Stimulated activated CD8-positive, alpha-beta memory T cell treated with anti-CD3 and anti-CD28 coated beads, Interleukin-12 subunit alpha, Interleukin-12 subunit beta, amount 100 ng/mL, for 24 hours (primary cell): ENCODE data around the gene ZFR2.

ENCODE experiments used
- DNase-seq: peaks from one replicate; pipeline ENCODE4 v3.0.0-alpha.2; 2020; ENCODE audit errors: extremely low read depth

Gene ZFR2

DNA sequence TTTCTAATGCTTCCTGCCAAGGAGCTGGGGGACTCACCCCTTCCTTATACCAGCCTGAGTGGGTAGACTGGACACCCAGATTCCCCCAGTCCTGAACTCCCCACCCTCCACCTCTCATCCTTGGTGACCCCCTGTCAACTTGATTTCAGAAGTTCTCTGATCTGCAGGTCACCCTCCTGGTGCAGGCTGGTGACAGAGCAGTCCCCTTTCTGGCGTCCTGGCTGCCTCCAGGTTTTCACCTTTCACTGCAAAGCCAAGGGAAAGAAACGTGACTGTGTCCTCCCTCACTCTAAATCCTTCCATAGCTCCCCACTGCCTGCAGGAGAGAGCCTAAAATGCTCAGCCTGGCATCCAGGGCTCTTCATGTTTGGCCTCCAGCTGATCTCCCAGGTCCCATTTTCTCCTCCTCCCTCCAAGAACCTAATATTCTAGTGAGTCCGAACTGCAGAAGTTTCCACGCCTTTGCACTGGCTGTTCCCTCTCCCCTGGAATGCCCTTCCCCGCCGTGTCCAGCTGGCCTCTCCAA, 78.6 kb downstream of the ZFR2 start:
- no peak for DNase-seq

GRCh38 chr19:3788996-3789778, 79.7 kb downstream of the ZFR2 start:
- no peak for DNase-seq

GRCh38 chr19:3785938-3786824, 82.7 kb downstream of the ZFR2 start, which contains the start of gene MATK:
MATK (minus strand) TSS chr19:3786381; CDS start chr19:3785135, 1,246 bp downstream.
- no peak for DNase-seq

DNA sequence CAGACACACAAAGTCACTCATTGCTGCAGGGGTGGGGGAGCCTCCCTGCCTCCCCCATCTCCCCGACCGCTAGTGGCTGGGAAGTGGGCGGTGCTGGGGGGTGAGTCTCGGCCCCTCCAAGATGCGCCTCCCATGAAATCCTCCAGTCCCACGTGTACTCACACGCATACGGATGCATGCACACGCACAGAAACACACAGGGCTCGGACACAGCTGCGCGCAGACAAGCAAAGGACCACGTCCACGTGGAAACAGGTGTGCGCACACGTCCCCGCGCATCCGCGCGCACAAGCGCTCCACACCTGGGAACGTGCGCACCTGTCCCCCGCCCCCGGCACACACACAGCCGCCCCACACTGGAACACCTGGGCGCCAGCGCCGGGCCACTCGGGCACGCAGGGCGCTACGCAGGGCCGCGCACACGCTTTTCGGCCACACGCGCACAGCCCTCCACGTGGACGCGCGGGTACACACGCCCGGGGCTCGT, 83.3 kb downstream of the ZFR2 start:
- DNase-seq: no peak

- DNase-seq: no peak
Measured at GRCh38 chr19:3784607-3785450, 84.0 kb downstream of the ZFR2 start.

DNA sequence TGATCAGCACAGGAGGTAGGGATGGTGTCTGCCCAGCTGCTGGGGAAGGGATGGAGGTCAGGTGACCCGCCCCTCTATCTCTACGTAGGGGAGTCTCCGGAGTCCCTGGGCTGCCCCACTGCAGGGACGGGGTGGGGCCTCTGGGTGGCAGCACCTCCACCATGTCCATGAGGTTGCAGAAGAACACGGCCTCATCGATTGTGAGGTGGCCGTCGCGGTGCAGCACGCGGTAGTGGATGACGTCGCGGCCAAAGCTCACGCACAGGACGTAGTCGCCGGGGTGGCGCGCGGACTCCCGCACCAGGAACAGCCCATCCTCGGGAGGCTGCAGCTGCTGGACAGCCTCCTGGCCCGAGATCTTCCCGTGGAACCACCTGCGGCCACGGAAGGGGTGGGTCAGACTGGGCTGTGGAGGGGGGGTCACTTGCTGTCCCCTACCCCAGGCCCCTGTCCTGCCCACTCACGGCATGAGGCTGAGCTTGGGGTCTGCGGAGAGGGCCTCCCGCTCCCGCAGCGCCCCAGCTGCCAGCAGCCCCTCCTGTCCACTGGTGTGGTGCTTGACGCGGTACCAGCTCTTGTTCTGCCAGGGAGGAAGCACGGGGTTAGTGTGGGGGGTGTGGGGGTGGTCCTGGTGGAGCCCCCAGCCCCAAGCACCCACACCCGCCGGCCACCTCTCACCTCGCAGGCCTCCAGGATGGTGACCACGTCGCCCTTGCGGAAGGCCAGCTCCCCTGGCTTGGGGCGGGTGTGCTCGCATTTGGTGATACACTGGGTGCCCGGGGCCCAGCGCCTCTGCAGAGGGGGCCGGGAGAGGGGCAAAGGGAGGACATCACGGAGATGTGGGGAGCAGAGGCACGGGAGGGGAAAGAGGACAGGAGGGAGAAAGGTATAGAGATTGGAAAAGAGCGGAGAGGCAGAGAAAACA, 84.9 kb downstream of the ZFR2 start:
- no peak for DNase-seq

- no peak for DNase-seq
Measured at GRCh38 chr19:3782903-3783302, 85.9 kb downstream of the ZFR2 start.

- no peak for DNase-seq
Measured at GRCh38 chr19:3782330-3782729, 86.5 kb downstream of the ZFR2 start.

DNA sequence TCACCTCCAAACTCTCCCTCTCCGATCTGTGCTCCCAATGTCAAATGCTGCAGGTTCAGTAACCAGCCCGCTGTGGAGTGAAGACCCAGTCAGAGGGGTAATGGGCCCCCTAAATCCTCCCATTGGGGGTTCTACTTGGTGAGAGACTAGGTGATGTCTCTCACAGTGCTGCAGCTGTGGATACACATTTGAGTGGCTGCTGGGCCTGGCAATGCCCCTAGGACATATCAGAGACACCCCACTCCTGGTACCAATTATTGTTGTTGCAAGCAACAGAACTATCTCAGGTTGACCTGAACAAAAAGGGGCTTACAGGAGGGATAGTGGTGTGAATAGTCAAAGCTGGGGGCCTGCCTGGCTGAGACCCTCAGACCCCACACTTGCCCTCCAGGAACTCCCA, 87.2 kb downstream of the ZFR2 start:
- no peak for DNase-seq

- no peak for DNase-seq
Measured at GRCh38 chr19:3780786-3781304, 88.0 kb downstream of the ZFR2 start.

- DNase-seq: no peak
Measured at GRCh38 chr19:3778899-3779723, 89.7 kb downstream of the ZFR2 start.

DNA sequence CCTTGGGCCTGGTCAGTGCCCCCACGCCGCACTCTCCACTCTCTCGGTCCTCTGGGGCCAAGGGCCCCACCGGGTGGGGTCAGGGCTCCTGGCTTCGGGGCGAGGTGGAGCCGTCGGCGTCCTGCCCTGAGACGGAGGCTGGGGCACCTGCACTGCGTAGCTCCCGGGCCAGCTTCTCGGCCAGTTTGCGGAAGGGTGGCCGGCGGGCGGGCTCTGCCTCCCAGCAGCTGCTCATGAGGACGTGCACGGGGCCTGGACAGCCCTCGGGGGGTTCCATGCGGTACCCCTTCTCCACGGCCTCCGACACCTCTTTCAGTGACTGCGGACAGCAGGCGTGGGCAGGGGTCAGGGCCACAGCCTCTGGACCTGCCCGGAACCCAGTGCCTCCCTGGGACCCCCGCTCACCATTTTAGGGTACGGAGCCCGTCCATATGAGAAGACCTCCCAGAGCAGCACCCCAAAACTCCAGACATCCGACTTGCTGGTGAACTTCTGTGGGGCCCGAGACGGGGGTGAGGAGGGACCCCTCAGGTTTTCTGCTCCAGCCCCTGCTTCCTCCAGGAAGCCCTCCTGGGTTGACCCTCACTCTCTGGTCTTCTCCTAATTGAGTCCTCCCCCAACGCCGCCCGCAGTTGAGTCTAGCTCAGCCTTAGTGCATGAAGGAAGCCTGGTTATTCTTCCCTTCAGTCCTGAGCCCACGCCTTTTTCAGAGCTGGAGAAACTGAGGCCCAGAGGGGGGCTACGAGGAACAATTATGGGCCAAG, 90.6 kb downstream of the ZFR2 start:
- DNase-seq: no peak

GRCh38 chr19:3776479-3777040, 92.3 kb downstream of the ZFR2 start:
- no peak for DNase-seq

GRCh38 chr19:3775831-3776230, 93.0 kb downstream of the ZFR2 start:
- no peak for DNase-seq

- DNase-seq: no peak
Measured at GRCh38 chr19:3775374-3775711, 93.5 kb downstream of the ZFR2 start.

GRCh38 chr19:3774621-3775373, 94.0 kb downstream of the ZFR2 start:
- DNase-seq: no peak

DNA sequence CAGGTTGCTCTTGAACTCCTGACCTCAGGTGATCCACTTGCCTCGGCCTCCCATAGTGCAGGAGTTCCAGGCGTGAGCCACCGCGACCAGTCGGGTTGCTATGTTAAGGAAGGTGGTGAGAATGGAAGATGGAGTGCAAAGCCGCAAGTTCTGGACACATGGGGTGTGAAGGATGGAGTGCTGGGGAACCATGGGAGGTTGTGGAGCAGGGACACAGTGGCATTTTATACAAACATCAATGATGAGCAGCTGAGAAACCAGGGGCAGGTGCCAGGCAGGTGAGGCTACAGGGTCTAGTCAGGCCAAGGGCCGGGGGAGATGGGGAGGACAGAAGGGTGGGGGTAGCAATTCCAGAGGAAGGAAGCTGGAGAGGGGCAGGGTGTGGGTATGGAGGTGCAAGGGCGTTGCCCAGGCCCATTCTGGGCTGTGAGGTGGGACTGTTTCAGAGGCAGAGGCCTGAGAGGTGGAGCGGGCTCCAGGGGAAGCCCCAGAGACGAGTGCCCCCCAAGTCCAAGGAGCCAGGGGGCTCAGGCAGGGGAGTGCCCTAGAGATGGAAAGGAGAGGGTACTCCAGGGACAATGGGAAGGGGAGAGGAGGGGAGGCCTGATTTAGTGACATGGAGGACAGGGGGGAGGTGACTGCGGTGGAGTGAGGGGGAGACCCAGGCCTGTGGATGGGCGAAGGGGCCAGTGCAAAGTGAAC, 94.9 kb downstream of the ZFR2 start:
- no peak for DNase-seq
